Measurements from ENCODE around the gene EYA2.

The EYA2 gene

DNA sequence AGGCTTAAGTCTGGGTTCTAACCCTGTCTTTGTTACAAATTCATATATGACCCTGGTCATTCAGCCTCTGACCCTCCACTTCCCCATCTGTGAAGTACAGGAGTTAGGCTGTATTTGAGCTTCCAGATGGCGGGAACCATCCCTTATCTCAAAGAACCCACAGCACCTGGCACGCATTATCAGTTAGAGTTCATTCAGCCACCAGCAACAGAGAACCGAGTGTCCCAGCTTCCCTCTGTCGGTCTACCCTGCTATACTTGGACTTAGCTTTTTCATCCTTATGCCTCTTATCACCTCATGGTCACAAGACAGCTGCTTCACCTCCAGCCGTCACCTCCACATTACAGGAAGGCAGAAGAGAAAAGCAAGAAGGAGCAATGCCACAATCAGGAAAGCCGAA is 147.8 kb downstream of the EYA2 start:
- DNase-seq: no peak

DNA sequence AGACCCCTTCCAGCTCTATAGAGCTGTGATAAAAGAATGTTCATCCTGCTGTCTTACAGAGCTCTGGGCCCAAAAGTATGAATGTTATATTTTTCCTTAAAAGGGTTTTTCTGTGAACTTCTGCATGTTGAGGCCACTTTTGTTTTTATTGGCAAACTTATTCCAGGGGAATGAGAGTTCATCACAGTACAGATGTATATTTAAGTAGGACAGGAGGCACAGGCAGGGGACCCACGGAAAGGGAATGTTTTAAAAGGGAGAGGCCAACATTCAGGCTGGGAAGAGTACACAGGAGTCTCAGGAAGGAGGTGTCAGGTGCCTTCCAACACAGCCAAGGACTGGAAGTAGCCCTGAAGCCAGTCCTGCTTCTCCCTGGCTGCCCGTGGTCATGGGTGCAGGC is 148.4 kb downstream of the EYA2 start:
- no peak for DNase-seq

DNA sequence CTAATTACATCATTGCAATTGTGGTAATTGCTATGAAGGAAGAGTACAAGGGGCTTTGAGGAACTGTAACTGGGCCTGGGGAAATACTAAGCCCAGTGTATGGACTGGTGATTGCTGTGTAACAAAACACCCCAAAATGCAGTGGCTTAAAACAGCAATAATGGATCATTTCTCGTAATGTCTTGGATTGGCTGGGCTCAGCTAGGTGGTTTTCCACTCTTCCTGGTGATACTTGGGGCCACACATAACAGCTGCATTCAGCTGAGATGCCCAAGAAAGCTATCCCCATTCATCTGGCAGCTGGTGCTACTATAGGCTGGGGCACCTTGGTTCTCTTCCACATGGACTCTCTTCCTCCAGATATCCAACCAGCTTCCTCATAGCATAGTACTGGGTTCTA is 150.3 kb downstream of the EYA2 start:
- DNase-seq: no peak

DNA sequence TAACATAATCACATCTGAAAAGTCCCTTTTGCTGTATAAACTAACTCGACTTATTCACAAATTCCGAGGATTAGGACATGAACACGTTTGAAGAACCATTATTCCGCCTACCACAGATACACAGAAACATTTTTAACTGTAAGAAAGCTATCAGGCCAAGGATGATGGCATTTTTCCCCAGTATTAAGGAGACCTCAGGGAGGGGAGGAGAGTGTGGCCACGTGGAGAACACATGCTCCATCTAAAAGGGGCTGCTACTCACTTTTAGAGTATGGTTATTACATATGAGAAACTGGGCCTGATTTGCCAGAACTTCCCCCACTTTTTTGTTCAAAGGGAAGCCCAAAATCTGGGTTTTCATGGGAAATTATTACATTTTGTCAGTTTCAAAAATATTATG is 153.4 kb downstream of the EYA2 start:
- no peak for DNase-seq

- DNase-seq: no peak
Measured at GRCh38 chr20:47049771-47050170, 155.1 kb downstream of the EYA2 start.

DNA sequence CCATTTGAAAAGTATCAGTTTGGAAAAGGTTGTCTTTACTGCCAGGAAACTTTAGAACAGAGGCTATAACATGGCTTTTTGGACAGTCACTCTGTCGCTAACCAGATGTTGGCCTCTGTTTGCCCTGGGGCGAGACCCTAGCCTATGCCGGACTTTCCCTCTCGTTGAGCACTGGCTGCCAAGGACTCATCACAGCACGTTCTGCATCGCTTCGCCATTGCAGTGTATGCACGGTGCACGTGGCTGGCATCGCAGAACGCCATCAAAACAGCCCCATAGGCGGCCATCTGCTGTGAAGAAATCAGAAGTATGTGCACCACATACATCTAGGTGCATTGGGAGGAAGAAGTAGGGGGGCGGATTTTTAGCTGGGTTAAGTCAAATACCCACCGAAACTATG is 156.4 kb downstream of the EYA2 start:
- no peak for DNase-seq

DNA sequence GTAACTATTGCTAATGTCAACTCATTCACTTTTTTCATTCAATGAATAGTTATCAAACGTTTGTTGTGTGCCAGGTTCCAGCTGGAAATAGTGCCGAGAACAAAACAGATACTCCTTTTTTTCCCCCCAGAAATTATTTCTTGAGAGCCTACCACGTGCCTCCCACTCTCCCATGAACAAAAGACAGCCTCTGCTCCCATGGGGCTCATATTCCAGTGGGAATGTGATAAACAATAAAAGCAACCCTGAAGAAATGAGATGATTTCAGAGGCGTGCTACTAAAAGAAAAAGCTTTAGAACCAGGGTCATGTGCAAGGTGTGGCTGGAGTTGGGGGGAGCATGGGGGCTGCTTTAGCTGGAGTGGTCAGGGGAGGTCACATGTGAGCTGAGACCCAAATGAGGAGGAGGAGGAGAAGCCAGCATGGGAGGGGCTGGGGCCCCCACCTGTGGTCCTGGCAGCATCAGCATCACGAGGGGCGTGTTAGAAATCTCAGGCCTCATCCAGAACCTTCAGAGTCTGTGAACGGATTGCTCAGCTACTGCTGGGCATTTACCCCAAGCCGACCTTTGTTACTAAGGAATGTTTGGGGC is 157.4 kb downstream of the EYA2 start:
- peak; percentile 16 for DNase-seq

- DNase-seq: no peak
Measured at GRCh38 chr20:47054506-47054905, 159.9 kb downstream of the EYA2 start.

GRCh38 chr20:47054945-47055344 is 160.3 kb downstream of the EYA2 start:
- no peak for DNase-seq

GRCh38 chr20:47055699-47056369 is 161.2 kb downstream of the EYA2 start:
- no peak for DNase-seq

GRCh38 chr20:47057661-47058060 is 163.0 kb downstream of the EYA2 start:
- DNase-seq: no peak

GRCh38 chr20:47058236-47058635 is 163.6 kb downstream of the EYA2 start:
- no peak for DNase-seq

DNA sequence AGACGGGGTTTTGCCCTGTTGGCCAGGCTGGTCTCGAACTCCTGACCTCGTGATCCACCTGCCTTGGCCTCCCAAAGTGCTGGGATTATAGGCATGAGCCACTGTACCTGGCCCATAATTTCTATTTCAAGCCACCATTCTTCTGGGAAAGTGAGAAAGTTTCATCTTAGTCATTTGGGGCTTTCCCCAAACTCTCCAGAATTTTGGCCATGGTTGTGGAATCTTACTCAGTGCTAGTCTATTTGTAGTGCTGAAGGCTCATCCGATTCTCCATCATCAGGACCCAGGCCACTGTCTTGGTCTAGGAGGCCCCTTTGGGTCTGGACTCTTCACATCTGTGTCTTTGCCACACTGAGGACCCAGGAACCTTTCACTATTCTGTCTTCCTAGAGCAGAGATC is 164.9 kb downstream of the EYA2 start:
- no peak for DNase-seq

DNA sequence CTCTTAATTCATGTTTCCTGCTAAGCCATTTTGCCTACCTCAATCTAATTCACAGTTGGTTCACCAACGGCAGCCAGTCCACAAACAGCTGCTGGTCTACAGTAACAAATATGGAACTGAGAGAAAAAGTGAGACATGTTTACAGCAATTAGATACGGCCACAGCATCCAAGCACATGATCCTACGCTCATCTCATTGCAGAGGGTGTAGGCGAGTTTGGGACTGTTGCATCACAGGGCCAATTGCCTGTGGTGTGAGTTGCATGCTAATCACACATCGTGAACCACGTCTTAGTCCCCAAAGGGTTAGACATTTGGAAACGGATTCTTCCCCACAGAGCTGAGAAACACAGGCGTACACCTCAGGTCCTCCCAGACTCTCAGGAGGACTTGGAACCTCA is 166.9 kb downstream of the EYA2 start:
- DNase-seq: no peak

GRCh38 chr20:47062226-47062890 is 167.7 kb downstream of the EYA2 start:
- no peak for DNase-seq

- DNase-seq: no peak
Measured at GRCh38 chr20:47063407-47063806, 168.8 kb downstream of the EYA2 start.

- DNase-seq: no peak
Measured at GRCh38 chr20:47063808-47064207, 169.2 kb downstream of the EYA2 start.

DNA sequence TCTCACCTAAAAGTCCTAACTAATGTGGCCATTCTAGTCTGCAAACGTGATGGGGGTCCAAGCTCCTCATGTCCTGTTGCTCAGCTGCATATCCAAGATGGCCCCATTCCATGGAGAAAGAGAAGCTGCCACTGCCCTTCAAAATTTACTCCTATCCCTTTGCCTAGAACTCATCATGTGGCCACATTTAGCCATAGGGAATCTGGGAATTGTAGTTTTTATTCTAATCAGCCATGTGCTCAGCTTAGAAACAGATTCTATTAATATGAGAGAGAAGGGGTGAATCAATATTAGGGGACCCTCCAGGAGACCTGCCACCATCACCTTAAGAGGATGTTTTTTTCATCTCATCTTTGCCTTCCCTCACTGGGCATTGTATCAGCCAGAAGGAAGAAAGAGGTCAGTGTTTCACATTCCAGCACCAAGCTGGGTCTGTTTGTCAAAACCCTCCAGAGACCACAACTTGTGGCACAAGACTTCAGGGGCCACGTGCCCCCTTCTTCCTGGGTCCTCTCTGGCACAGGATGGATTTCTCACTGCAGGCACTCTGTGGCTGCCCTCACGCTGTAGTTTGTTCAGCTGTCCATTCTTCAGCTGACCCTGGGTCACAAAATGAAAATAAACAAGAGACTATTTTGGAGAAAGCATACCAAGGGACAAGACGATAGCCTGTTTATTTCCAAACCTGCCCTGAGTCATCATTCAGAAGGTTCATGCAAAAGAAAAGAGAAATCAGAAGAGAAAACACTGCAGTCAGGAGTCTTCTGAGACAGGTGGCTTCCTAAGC is 172.0 kb downstream of the EYA2 start:
- DNase-seq: no peak

DNA sequence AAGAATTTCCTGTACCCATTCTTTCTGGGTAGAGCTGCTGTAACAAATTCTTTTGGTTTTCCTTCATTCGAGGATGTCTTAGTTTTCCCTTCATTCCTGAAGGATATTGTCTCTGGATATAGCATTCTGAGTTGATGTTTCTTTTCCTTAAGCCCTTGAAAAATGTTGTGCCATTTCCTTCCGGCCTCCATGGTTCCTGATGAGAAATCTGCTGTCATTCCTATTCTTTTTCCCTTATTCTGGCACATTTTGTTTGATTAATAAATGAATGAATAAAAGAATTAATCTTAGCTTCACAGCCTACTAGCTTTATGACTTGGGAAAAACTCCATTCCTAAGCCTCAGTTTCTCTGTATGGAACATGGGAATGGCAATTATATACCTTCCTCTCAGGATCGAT is 173.1 kb downstream of the EYA2 start:
- DNase-seq: no peak

GRCh38 chr20:47070176-47070575 is 175.5 kb downstream of the EYA2 start:
- no peak for DNase-seq

DNA sequence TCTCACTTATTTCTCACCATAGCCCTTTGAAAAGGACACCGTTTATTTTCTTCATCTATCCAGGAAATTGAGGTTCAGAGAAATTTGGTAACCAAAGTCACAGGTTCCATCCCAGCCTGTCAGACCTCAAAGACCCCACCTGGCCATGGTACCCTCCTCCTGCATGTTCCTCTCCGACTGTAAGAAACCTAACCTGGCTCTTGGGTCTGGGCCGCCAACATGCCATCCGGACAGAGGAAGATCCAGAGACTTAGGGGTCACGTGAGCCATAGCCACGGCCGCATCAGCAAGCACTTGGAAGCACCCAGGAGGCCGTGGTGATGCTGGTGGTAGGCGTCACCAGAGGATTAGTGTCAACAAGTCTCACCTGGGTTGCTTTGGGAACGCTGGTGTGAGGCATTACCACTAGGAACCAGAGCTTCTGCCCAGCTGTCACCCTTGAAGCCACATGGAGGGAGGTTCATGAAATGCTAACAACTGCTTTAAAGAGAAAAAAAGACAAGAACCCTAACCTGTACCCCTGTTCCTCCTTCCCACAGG is 177.1 kb downstream of the EYA2 start:
- DNase-seq: no peak

- DNase-seq: no peak
Measured at GRCh38 chr20:47073766-47074475, 179.3 kb downstream of the EYA2 start.

GRCh38 chr20:47075263-47075662 is 180.6 kb downstream of the EYA2 start:
- DNase-seq: no peak
